Neuronal stem cell (in vitro differentiated cells): ENCODE data around the gene TMEM95.

Source experiments
- DNase-seq: peaks from one replicate; pipeline ENCODE4 v3.0.0-alpha.2; 2013; ENCODE audit warnings: low spot score
- H2AFZ ChIP-seq: one replicate; pipeline ENCODE4 v1.6.1; 2013; ENCODE audit warnings: mild to moderate bottlenecking, low read length, inconsistent platforms
- H2AK5ac ChIP-seq: 2 replicates; pipeline ENCODE4 v1.6.1; 2013; ENCODE audit warnings: low read depth, mild to moderate bottlenecking, inconsistent platforms, low read length, moderate library complexity, mixed read lengths
- H2BK120ac ChIP-seq: 2 replicates; pipeline ENCODE4 v1.6.1; 2013; ENCODE audit warnings: low read depth, mild to moderate bottlenecking, inconsistent platforms, low read length, moderate library complexity, mixed read lengths
- H2BK12ac ChIP-seq: one replicate; pipeline ENCODE4 v1.6.1; 2013; ENCODE audit warnings: low read length, inconsistent platforms
- H2BK15ac ChIP-seq: 2 replicates; pipeline ENCODE4 v1.6.1; 2013; ENCODE audit warnings: mild to moderate bottlenecking, low read length, inconsistent platforms, mixed read lengths
- H2BK5ac ChIP-seq: one replicate; pipeline ENCODE4 v1.6.1; 2013; ENCODE audit warnings: inconsistent platforms, mild to moderate bottlenecking, low read length, moderate library complexity
- H3K14ac ChIP-seq: one replicate; pipeline ENCODE4 v1.6.1; 2013; ENCODE audit warnings: low read length, inconsistent platforms
- H3K18ac ChIP-seq: 2 replicates; pipeline ENCODE4 v1.6.1; 2013; ENCODE audit warnings: low read length, inconsistent platforms
- H3K23ac ChIP-seq: 2 replicates; pipeline ENCODE4 v1.6.1; 2013; ENCODE audit warnings: low read depth, mild to moderate bottlenecking, mixed read lengths, low read length, inconsistent platforms; ENCODE audit not compliant: poor library complexity
- H3K27ac ChIP-seq: replicated peaks from 3 replicates; pipeline ENCODE4 v1.5.1; 2013; ENCODE audit warnings: low read length, inconsistent platforms
- H3K27me3 ChIP-seq, 3 experiments: 2 replicates each; pipeline ENCODE4 v1.6.1; 2013; ENCODE audit warnings: low read length in 3 of 3, mild to moderate bottlenecking in 2 of 3, inconsistent platforms in 1 of 3, low read depth in 1 of 3, mixed read lengths in 1 of 3, moderate library complexity in 1 of 3; ENCODE audit not compliant: control insufficient read depth in 3 of 3, insufficient read depth in 3 of 3
- H3K36me3 ChIP-seq, 2 donors: replicated peaks in 1 of 2; 2 replicates each; pipeline ENCODE4 v1.6.1; 2013; ENCODE audit warnings: low read length in 2 of 2; ENCODE audit not compliant: control insufficient read depth in 2 of 2, insufficient read depth in 2 of 2
- H3K4ac ChIP-seq: 2 replicates; pipeline ENCODE4 v1.6.1; 2013; ENCODE audit warnings: inconsistent platforms, mild to moderate bottlenecking, low read length, moderate library complexity
- H3K4me1 ChIP-seq, 2 donors: 1 replicate in 1 of 2; 2 replicates in 1 of 2; pipeline ENCODE4 v1.6.1; 2013; ENCODE audit warnings: low read length in 2 of 2, low read depth in 1 of 2; ENCODE audit not compliant: control insufficient read depth in 2 of 2, insufficient read depth in 1 of 2
- H3K4me2 ChIP-seq: one replicate; pipeline ENCODE4 v1.6.1; 2013; ENCODE audit warnings: mild to moderate bottlenecking, low read length, inconsistent platforms; ENCODE audit not compliant: insufficient read depth, poor library complexity, severe bottlenecking
- H3K4me3 ChIP-seq, 2 donors: 2 replicates each; pipeline ENCODE4 v1.5.1; 2013; ENCODE audit warnings: low read length in 2 of 2, mild to moderate bottlenecking in 2 of 2, inconsistent platforms in 1 of 2, moderate library complexity in 1 of 2
- H3K79me1 ChIP-seq: one replicate; pipeline ENCODE4 v1.6.1; 2013; ENCODE audit warnings: low read depth, mild to moderate bottlenecking, inconsistent platforms, low read length, moderate library complexity
- H3K9ac ChIP-seq: one replicate; pipeline ENCODE4 v1.6.1; 2013; ENCODE audit warnings: mild to moderate bottlenecking, low read depth, low read length, inconsistent platforms; ENCODE audit not compliant: poor library complexity
- H3K9me3 ChIP-seq, 2 donors: replicated peaks in 1 of 2; 2 replicates each; pipeline versions ENCODE3 to v1.6.1; 2013; ENCODE audit warnings: low read length in 2 of 2, mild to moderate bottlenecking in 2 of 2, inconsistent platforms in 1 of 2, low read depth in 1 of 2, mixed read lengths in 1 of 2, moderate library complexity in 1 of 2; ENCODE audit not compliant: control insufficient read depth in 2 of 2, insufficient read depth in 1 of 2
- H4K8ac ChIP-seq: one replicate; pipeline ENCODE4 v1.6.1; 2013; ENCODE audit warnings: low read depth, mild to moderate bottlenecking, inconsistent platforms, low read length, moderate library complexity
- H4K91ac ChIP-seq: one replicate; pipeline ENCODE4 v1.6.1; 2013; ENCODE audit warnings: low read length, low read depth, mild to moderate bottlenecking, inconsistent platforms; ENCODE audit not compliant: poor library complexity
- WGBS, 2 donors: extraction: QIAGEN DNeasy Blood & Tissue Kit; methylation state at CpG; one replicate each; pipeline ENCODE4 v1.1.7; 2013; ENCODE audit warnings: missing lambda C conversion rate in 2 of 2, mixed read lengths in 1 of 2; ENCODE audit not compliant: insufficient read length in 2 of 2, insufficient replicate concordance in 1 of 2; ENCODE audit errors: extremely low coverage in 2 of 2; 5-methylcytosine and 5-hydroxymethylcytosine counted together

Gene TMEM95

DNA sequence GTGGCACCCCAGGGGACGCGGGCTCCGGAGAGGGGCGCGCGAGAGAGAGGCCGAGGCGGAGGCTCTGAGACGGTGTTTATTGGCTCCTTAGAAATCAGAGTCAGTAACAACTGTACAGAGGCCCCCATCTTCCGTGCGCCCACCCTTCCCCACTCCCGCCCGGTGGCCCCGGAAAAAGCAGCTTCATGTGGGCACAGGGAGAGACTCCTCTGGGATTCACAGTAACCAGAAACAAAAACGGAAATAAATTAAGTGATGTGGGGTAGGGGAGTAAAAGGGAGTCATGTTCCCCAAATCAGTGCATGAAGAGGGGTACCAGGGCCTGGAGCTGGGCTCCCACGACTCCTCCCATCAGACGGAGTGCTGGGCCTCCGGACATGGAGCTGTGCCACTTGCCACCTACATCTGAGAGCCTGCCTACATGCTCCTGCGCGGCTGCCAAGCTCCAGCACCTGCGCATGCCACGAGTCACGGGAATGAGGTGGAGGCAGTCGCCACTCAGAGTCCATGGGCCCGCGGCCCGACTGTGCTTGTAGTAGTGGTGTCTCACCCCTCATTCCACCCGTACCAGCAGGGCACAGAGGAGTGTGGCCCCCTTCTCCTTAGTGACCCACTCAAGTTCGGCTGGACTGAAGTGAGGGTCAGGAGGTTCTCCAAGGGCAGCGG is 39.3 kb upstream of the TMEM95 start:
- H3K79me1 ChIP-seq: peaks cover 7% of the 10 kb centered on the region
- peak overlapping the region; percentile 94 for H3K23ac ChIP-seq
- peak overlapping the region; percentile 87 for H2AK5ac ChIP-seq
- no peak overlapping the region for H3K14ac ChIP-seq
- H3K4me3 ChIP-seq: peak overlapping the region; percentile 60 to 92
- peak overlapping the region; percentile 89 for H3K9ac ChIP-seq
- H2BK12ac ChIP-seq: peak overlapping the region; percentile 69
- DNase-seq: no peak
- no peak overlapping the region for H2BK15ac ChIP-seq
- H3K9me3 ChIP-seq: no peaks in the 10 kb centered on the region
- no CpG with 5 or more reads among the region's 30 CpGs for WGBS, 2 donors
- peak overlapping the region; percentile 95 for H4K8ac ChIP-seq
- H3K4ac ChIP-seq: no peak overlapping the region
- peaks cover 6 to 13% of the 10 kb centered on the region in 2 donors for H3K4me1 ChIP-seq
- H3K27me3 ChIP-seq: no peaks in the 10 kb centered on the region
- H3K36me3 ChIP-seq: peaks cover 59 to 78% of the 10 kb centered on the region in 2 donors
- H2AFZ ChIP-seq: peak overlapping the region; percentile 95
- H2BK5ac ChIP-seq: peak overlapping the region; percentile 85
- H2BK120ac ChIP-seq: no peak overlapping the region
- peak overlapping the region; percentile 68 for H3K27ac ChIP-seq
- peak overlapping the region; percentile 95 for H3K18ac ChIP-seq
- H3K4me2 ChIP-seq: peak overlapping the region; percentile 87
- no peak overlapping the region for H4K91ac ChIP-seq

GRCh38 chr17:7317161-7317803 is 37.7 kb upstream of the TMEM95 start:
- H3K4me3 ChIP-seq: no peak overlapping the region
- H4K8ac ChIP-seq: peak overlapping the region; percentile 27
- H3K4ac ChIP-seq: no peak overlapping the region
- H3K27ac ChIP-seq: no peak overlapping the region
- H2BK5ac ChIP-seq: no peak overlapping the region
- H3K4me1 ChIP-seq: peaks cover 6 to 13% of the 10 kb centered on the region in 2 donors
- H2BK15ac ChIP-seq: no peak overlapping the region
- no peak overlapping the region for H3K14ac ChIP-seq
- H2AK5ac ChIP-seq: no peak overlapping the region
- no CpG with 5 or more reads among the region's 16 CpGs for WGBS, 2 donors
- no peak overlapping the region for H2BK120ac ChIP-seq
- H2AFZ ChIP-seq: no peak overlapping the region
- H3K79me1 ChIP-seq: peaks cover 6% of the 10 kb centered on the region
- H3K27me3 ChIP-seq: no peaks in the 10 kb centered on the region
- peak overlapping the region; percentile 55 for H3K9ac ChIP-seq
- H2BK12ac ChIP-seq: no peak overlapping the region
- no peaks in the 10 kb centered on the region for H3K9me3 ChIP-seq
- H3K36me3 ChIP-seq: peaks cover 64 to 80% of the 10 kb centered on the region in 2 donors
- DNase-seq: no peak
- no peak overlapping the region for H4K91ac ChIP-seq
- peak overlapping the region; percentile 3 for H3K4me2 ChIP-seq
- H3K23ac ChIP-seq: no peak overlapping the region
- no peak overlapping the region for H3K18ac ChIP-seq

GRCh38 chr17:7318121-7318860 is 36.7 kb upstream of the TMEM95 start:
- Histone ChIP-seq H3K9me3 (no peaks in the 10 kb centered on the region), H3K9ac (peak overlapping the region; percentile 55)
- no CpG with 5 or more reads among the region's 13 CpGs for WGBS, 2 donors

DNA sequence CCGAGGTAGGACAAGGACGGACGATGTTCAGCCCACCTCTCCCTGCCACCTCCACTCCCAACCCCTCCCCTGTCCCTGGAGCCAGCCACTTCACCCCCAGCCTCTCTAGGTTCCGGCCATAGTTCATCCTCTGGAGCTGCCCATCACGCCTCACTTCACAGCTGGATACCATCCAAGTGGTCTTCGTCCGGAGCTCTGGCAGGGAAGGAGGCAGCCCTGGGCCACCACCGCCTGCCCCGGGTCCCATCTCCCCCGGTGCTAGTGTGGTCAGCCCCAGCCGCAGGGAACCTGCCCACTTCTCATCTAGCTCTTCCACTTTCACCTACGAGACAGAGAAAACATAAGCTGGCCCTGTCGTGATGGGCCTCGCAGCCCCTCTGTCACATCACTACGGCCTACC is 33.5 kb upstream of the TMEM95 start:
- no peak overlapping the region for H3K4me3 ChIP-seq
- no peak overlapping the region for H4K91ac ChIP-seq
- WGBS, 2 donors: no CpG with 5 or more reads among the region's 15 CpGs
- H4K8ac ChIP-seq: no peak overlapping the region
- H2AK5ac ChIP-seq: no peak overlapping the region
- DNase-seq: no peak
- peak overlapping the region; percentile 2 for H3K23ac ChIP-seq
- H3K27ac ChIP-seq: no peak overlapping the region
- no peak overlapping the region for H3K4me2 ChIP-seq
- no peak overlapping the region for H2AFZ ChIP-seq
- H2BK15ac ChIP-seq: no peak overlapping the region
- no peak overlapping the region for H3K18ac ChIP-seq
- H3K4me1 ChIP-seq: no peaks in the 10 kb centered on the region
- peaks cover 4% of the 10 kb centered on the region for H3K79me1 ChIP-seq
- no peaks in the 10 kb centered on the region for H3K27me3 ChIP-seq
- peaks cover 76 to 89% of the 10 kb centered on the region in 2 donors for H3K36me3 ChIP-seq
- H2BK120ac ChIP-seq: no peak overlapping the region
- no peak overlapping the region for H3K9ac ChIP-seq
- no peak overlapping the region for H3K14ac ChIP-seq
- no peak overlapping the region for H2BK12ac ChIP-seq
- no peaks in the 10 kb centered on the region for H3K9me3 ChIP-seq
- no peak overlapping the region for H3K4ac ChIP-seq
- H2BK5ac ChIP-seq: no peak overlapping the region

More at GRCh38 chr17:7318121-7318860, 36.7 kb upstream of the TMEM95 start:
- no peaks in the 10 kb centered on the region for H3K27me3 ChIP-seq
- no peak overlapping the region for H3K27ac ChIP-seq
- H2AFZ ChIP-seq: no peak overlapping the region
- peaks cover 6% of the 10 kb centered on the region for H3K79me1 ChIP-seq
- no peak overlapping the region for H4K8ac ChIP-seq
- peaks cover 6 to 13% of the 10 kb centered on the region in 2 donors for H3K4me1 ChIP-seq
- no peak overlapping the region for H3K4me3 ChIP-seq
- H2BK12ac ChIP-seq: no peak overlapping the region
- peaks cover 64 to 80% of the 10 kb centered on the region in 2 donors for H3K36me3 ChIP-seq
- H2BK120ac ChIP-seq: no peak overlapping the region
- H3K4ac ChIP-seq: no peak overlapping the region
- H2BK15ac ChIP-seq: no peak overlapping the region
- no peak overlapping the region for H3K18ac ChIP-seq
- H4K91ac ChIP-seq: no peak overlapping the region
- H3K14ac ChIP-seq: no peak overlapping the region
- no peak for DNase-seq
- no peak overlapping the region for H3K23ac ChIP-seq
- no peak overlapping the region for H2BK5ac ChIP-seq
- H3K4me2 ChIP-seq: no peak overlapping the region
- H2AK5ac ChIP-seq: no peak overlapping the region
